GM12892 (cell line): ENCODE data around the gene PCP4L1.

Source experiments
- POLR2A ChIP-seq: IDR thresholded peaks from 2 replicates; pipeline ENCODE4 v1.6.1; 2011; ENCODE audit warnings: low read depth, low read length, control low read depth
- POLR2AphosphoS5 ChIP-seq: IDR thresholded peaks from 2 replicates; pipeline ENCODE4 v1.6.1; 2011; ENCODE audit warnings: low read depth, low read length, control low read depth

DNA sequence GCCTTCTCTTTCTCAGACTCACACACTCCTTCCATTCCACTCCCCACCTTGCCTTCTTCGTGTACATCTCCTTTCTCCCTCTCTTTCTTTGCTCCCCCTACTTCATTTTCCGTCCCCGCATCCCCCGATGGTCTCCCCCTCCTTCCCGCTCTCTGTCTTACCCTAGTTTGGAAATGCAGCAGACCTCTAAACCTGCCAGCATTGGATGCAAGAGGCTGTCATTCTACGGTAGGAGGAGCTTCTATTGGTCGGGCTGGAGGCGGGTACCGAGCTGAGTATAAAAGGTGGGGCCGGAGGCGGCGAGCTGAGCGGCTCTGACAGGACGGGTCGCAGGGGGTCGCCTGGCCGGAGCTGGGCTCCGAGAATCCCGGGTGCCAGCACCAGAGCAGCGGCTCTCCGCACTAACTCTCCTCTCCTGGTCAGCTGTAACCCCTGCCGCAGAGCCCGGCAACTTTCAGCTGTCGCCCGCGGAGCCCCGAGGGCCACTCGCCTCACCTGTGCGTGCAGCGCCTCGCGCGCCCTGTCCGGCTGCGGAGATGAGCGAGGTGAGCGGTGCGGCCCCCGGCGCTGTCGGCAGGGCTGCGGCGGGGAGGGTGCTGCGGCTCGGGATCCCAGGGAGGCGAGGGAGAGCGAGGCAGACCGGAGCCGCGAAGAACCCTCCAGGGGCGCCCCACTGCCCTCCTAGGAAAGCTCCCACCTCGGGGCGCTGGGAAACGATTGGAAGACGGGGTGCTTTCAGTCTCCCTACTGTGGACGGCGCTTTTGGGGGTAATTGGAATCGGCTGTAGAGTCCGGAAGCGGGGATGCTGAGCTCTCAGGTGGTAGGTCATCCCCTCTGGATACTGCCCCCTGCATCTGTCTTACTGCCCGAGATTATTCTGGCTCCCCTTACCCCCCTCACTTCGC lies at the start of gene PCP4L1:
- TF ChIP-seq POLR2AphosphoS5 (no peak), POLR2A (no peak)
